NCI-H2081 (cell line): ENCODE results near the gene DIPK2A.

Experiments used
- DNase-seq, 2 experiments: peaks; one replicate each; lab custom pipeline; 2025; lab: John Stamatoyannopoulos, UW

DIPK2A gene

DNA sequence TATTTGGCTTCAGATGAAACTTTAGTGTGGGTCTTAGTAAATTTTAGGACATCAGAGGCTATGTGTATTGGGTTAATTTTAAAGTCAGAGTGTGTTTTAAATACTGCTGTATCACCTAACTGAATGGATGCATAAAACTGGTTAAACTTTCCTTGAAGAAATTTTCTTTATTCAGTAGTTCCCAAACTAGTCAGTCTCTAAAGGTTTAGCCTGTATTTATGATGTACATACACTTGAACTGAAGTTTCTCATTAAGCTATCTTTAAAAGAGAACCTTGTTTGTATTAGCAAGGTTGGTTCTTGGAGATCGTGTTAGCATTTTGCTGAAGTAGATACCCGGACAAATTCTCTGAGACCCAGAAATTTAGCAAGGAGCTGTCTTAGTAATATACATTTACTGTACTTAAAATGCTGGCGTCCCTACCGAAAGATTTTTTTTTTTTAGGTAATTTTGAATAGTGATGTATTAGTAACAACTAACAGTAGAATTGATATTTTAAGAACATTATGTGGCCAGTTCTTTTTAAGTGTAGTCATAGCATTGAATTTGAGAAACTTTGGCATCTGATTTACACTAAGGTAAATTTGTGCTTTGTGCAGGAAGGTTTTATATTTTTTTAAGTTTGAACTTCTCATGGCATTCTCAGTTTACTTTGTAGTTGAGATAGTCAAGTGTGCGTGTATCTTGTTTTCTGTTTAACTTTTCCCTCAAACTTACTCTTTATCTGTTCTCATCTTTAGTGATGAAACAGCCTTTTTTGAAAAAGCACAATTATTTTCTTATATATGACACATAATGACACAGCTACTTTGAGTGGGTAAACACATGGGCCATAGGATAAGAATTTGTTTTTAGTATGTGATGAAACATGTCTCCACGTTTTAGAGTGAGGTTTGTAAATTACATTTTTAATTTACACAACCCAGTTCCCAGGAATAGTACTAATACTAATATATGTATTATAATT, 2.9 kb downstream of the DIPK2A start:
- no peak for DNase-seq

DNA sequence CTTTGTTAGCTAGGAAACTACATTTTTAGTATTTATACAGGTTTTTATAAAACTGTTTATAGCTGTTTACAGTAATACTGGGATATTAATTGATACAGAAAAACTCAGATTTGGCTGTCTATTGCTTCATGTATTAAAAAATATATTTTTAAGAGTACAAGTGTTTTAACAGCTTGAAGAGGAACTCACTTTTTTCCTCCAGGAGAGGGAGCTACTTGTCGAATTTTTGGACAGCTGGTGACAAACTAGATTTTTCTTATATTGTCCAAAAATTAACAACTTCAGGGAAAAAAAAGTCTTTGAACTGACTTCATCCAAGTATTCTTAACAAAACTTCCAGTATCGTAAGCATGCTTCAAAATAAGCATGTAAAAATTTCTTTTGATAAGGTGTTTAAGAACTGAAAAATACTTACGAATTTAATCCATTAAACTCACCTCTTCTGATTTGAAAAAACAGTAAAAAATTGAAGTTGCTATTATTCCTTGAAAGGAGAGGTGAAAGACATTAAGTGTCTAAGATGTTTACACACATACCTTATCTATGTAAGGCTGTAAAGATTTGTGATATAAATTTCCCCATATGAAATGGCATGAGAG, 4.0 kb downstream of the DIPK2A start:
- DNase-seq, result peak; percentile 66 to 69

DNA sequence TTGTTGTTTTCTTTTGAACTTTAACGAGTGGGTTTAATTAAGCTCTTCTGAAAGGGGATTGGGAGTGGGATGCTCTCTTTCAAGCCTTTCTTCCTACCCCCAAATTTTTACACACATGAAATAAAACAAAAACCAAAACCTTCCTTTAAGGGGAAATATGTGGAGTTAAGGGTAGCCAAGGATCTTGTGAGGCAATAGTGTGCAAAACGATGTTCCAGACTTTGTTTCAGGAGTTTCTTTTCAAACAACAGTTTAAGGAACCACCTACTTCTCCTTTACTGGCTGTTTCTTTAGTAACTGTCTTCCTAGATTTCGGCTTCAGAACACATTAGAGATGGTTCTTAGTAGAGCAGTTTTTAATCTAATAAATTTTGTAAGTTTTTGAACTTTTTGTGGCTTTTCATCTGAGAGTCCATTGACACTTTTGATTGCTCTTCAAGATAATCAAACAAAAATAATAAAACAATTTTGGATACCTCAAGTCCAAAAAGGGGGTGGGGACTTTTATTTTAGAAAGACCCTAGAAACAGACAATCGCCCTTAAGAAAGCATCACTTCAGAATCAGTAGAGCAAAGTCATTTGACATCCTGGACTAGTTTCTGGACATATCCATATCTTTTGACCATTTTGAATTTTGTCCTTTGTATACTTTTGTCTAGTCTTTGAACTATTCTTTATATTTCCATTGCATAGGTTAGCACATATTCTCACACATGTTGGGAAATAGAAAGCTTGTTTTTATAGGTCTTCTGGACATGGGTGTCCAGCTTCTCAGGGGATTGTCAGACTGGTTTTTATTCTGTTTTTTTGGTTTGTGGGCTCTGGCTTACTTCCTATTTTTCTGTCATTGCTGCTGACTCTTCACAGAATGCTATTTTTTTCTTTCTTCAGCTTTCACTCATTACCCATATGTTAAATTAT, 6.0 kb downstream of the DIPK2A start:
- DNase-seq, result no peak

DNA sequence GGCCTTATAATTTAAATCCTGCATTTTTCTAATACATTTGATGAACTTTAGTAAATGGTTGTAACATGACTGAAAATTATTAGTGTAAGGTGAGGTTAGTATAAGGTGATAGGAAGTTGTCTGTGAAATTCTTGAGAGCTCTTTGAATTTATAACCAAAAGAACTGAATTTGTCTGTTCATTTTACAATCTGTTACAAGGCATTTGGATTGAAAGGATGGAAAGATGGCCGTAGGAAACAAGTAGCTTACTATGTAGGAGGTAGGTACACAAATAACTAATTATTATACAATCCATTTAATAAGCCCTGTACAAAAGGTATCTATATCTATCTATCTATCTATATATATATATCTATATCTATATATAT, 6.6 kb downstream of the DIPK2A start:
- DNase-seq, result no peak

DNA sequence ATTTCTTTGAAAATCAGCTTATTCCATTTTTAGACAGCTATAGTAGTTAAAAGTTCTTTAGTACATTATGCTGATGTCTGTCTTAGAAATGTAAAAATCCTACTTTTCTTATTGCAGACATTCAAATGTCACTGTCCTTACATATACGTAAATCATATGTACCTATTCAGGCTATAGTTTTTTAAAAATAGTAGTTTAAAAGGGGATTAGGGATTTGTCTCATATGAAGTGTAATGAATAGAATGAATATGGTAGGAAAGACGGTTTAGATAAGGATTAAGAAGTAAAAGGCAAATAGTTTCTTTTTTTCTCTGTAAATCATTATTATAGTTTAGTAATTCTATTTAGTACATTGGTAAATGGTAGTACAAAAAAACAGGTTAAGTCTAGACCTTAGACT, 7.4 kb downstream of the DIPK2A start:
- DNase-seq, result no peak

GRCh38 chr3:143979813-143980212, 8.2 kb downstream of the DIPK2A start:
- no peak for DNase-seq

DNA sequence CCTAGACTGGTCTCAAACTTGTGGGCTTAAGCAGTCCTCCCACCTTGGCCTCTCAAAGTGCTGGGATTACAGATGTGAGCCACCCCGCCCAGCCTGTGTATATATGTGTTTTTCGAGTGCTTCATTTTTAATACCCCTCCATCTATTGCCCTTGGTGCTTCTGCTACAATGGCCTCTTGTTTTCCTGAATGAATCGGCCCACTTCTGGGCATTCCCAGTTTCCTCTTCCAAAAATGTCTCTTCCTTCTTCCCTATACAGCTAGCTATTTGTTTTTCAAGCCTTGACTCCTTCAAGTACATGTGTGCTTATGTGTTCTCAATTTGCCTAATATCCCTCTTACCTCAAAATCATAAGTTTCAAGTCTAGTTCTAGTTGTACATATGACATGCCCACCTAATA, 16.7 kb downstream of the DIPK2A start:
- DNase-seq, result no peak

DNA sequence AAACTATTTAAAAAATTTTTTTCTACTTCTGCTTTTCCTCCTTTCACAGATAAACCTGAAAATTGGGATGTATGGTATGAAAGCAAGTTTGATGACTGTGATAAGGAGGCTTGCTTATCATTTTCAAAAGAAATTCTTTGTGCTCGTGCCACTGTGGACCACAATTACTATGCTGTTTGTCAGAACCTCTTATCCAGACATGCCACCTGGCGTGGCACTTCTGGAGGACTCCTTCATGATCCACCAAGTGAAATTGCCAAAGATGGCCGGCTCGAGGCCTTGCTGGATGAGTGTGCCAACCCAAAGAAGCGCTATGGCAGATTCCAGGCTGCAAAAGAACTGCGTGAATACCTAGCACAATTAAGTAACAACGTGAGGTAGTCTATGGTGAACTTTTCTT, 17.8 kb downstream of the DIPK2A start:
- no peak for DNase-seq

DNA sequence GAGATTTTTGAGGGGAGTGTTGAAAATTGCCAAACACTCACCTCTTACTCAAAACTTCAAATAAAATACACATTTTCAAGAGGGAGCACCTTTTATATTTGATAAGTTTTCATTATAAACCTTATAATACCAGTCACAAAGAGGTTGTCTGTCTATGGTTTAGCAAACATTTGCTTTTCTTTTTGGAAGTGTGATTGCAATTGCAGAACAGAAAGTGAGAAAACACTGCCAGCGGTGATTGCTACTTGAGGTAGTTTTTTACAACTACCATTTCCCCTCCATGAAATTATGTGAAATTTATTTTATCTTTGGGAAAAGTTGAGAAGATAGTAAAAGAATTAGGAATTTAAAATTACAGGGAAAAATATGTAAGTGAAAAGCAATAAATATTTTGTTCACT, 20.1 kb downstream of the DIPK2A start:
- no peak for DNase-seq

- no peak for DNase-seq
These were observed 26.6 kb downstream of the DIPK2A start for GRCh38 chr3:143998266-143998665.

DNA sequence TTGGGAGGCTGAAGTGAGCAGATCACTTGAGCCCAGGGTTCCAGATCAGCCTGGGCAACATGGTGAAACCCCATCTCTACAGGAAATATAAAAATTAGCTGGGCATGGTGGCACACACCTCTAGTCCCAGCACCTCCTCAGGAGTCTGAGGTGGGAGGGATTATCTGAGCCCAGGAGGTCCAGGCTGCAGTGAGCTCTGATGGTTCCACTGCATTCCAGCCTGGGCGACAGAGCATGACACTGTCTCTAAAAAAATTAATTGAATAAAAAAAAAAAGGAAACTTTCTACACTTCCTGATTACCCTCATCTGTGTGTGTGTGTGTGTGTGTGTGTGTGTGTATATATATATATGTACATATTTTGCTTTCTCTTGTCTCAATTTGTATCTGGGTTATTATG, 31.4 kb downstream of the DIPK2A start:
- DNase-seq, result no peak

- DNase-seq, result no peak
These were observed 38.7 kb downstream of the DIPK2A start for GRCh38 chr3:144010371-144010770.

GRCh38 chr3:144011251-144011799, 39.7 kb downstream of the DIPK2A start:
- DNase-seq, result no peak

DNA sequence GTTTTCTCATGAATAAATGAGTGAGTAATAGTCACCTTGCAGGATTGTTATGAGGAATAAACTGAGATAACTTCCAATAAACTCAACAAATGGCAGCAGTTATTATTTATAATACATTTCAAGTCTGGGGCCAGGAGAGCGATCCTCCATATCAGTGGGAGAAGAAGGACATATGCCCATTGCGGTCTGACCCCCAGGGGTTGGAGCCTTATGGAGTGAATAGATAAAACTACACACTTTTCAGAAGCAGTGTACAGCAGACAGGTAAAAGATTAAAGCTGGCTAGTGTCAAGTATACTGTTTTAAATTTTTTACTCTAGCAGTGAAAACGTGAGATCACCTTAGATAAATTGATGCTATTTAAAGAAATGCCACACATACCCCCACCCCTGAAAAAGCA, 43.5 kb downstream of the DIPK2A start:
- DNase-seq, result no peak

GRCh38 chr3:144018776-144019175, 47.2 kb downstream of the DIPK2A start:
- DNase-seq, result no peak
